IMR-90 (cell line): ENCODE measurements around the gene VDR. TPM values are rescaled to one million over a fixed set of nuclear protein-coding genes. Genes with fewer than 3 reads are reported as not detected.

Experiments
- ATAC-seq: fragments of 200-7000 bp; cut with Tn5 transposase; 2 replicates; pipeline ENCODE4 v1.9.1; 2020; ENCODE audit warnings: low read depth, mild to moderate bottlenecking, moderate library complexity
- BruUV-seq: library from RNA; stranded (reverse); fragments of 400-500 nt; replicated peaks from 2 replicates; lab custom pipeline; 2021; lab: Mats Ljungman, UMichigan
- CTCF ChIA-PET: fragments of 300-600 bp; formaldehyde crosslinking; extraction: SDS; loops from one replicate; lab custom pipeline; 2021; ENCODE audit warnings: antibody characterized with exemption; lab: Yijun Ruan, JAX
- POLR2A ChIA-PET: fragments of 300-600 bp; sonication (Branson Sonifier 250); formaldehyde crosslinking; loops from one replicate; lab custom pipeline; 2022; ENCODE audit warnings: antibody characterized with exemption; ENCODE audit not compliant: unreplicated experiment; lab: Charles Lee
- DNase-seq: peaks from one replicate; pipeline ENCODE4 v3.0.0; 2013
- H2AFZ ChIP-seq: replicated peaks from 2 replicates; pipeline ENCODE3; 2013; ENCODE audit warnings: low read length, mild to moderate bottlenecking; ENCODE audit not compliant: poor library complexity
- H2AK5ac ChIP-seq: 2 replicates; pipeline ENCODE4 v1.6.1; 2013; ENCODE audit warnings: low read depth, low read length, inconsistent platforms
- H2AK9ac ChIP-seq: replicated peaks from 2 replicates; pipeline ENCODE3; 2013; ENCODE audit warnings: mild to moderate bottlenecking, low read depth, low read length, moderate library complexity; ENCODE audit not compliant: poor library complexity
- H2BK120ac ChIP-seq: 2 replicates; pipeline ENCODE4 v1.6.1; 2013; ENCODE audit warnings: low read depth, low read length, inconsistent platforms
- H2BK15ac ChIP-seq: 3 replicates; pipeline ENCODE4 v1.6.1; 2013; ENCODE audit warnings: low read depth, low read length, inconsistent platforms
- H2BK20ac ChIP-seq: 2 replicates; pipeline ENCODE4 v1.6.1; 2013; ENCODE audit warnings: low read depth, mild to moderate bottlenecking, inconsistent platforms, low read length, moderate library complexity
- H2BK5ac ChIP-seq: 2 replicates; pipeline ENCODE4 v1.6.1; 2013; ENCODE audit warnings: mild to moderate bottlenecking, low read depth, low read length, inconsistent platforms; ENCODE audit not compliant: poor library complexity, severe bottlenecking
- H3K14ac ChIP-seq: replicated peaks from 2 replicates; pipeline ENCODE4 v1.6.1; 2013; ENCODE audit warnings: low read depth, low read length, inconsistent platforms
- H3K18ac ChIP-seq: 2 replicates; pipeline ENCODE4 v1.6.1; 2013; ENCODE audit warnings: low read depth, low read length, control low read depth
- H3K23ac ChIP-seq: 2 replicates; pipeline ENCODE4 v1.6.1; 2013; ENCODE audit warnings: low read depth, low read length, inconsistent platforms
- H3K27ac ChIP-seq: 2 replicates; pipeline ENCODE4 v1.5.1; 2013; ENCODE audit warnings: mild to moderate bottlenecking, control low read depth, low read length; ENCODE audit not compliant: insufficient read depth
- H3K27me3 ChIP-seq: 2 replicates; pipeline ENCODE4 v1.6.1; 2013; ENCODE audit warnings: low read length; ENCODE audit not compliant: control insufficient read depth, insufficient read depth
- H3K36me3 ChIP-seq: 2 replicates; pipeline ENCODE4 v1.6.1; 2013; ENCODE audit warnings: low read length, mixed read lengths; ENCODE audit not compliant: control insufficient read depth, insufficient read depth
- H3K4ac ChIP-seq: 2 replicates; pipeline ENCODE4 v1.6.1; 2013; ENCODE audit warnings: low read depth, low read length, inconsistent platforms
- H3K4me1 ChIP-seq: 2 replicates; pipeline ENCODE4 v1.6.1; 2013; ENCODE audit warnings: low read length, mixed read lengths; ENCODE audit not compliant: control insufficient read depth, insufficient read depth
- H3K4me2 ChIP-seq: 2 replicates; pipeline ENCODE4 v1.6.1; 2013; ENCODE audit warnings: low read depth, mild to moderate bottlenecking, control low read depth, low read length, moderate library complexity
- H3K4me3 ChIP-seq: 2 replicates; pipeline ENCODE4 v1.5.1; 2013; ENCODE audit warnings: low read depth, mild to moderate bottlenecking, control low read depth, low read length, moderate library complexity; ENCODE audit not compliant: insufficient read depth
- H3K56ac ChIP-seq: 2 replicates; pipeline ENCODE4 v1.6.1; 2013; ENCODE audit warnings: low read length, inconsistent platforms; ENCODE audit not compliant: insufficient read depth; ENCODE audit errors: extremely low read depth
- H3K79me1 ChIP-seq, 2 experiments: 2 replicates each; pipeline ENCODE4 v1.6.1; 2013; ENCODE audit warnings: low read length in 2 of 2, inconsistent platforms in 1 of 2, low read depth in 1 of 2
- H3K9ac ChIP-seq: 2 replicates; pipeline ENCODE4 v1.6.1; 2013; ENCODE audit warnings: low read depth, low read length, control low read depth
- H3K9me1 ChIP-seq: 2 replicates; pipeline ENCODE4 v1.6.1; 2013; ENCODE audit warnings: low read length, inconsistent platforms; ENCODE audit not compliant: insufficient read depth
- H3K9me3 ChIP-seq: 2 replicates; pipeline ENCODE4 v1.6.1; 2013; ENCODE audit warnings: low read length; ENCODE audit not compliant: control insufficient read depth, insufficient read depth
- H4K20me1 ChIP-seq: 2 replicates; pipeline ENCODE4 v1.6.1; 2013; ENCODE audit warnings: low read length, inconsistent platforms; ENCODE audit not compliant: insufficient read depth
- H4K5ac ChIP-seq: 2 replicates; pipeline ENCODE4 v1.6.1; 2013; ENCODE audit warnings: mild to moderate bottlenecking, low read depth, low read length, control low read depth
- H4K8ac ChIP-seq, 2 experiments: 2 replicates each; pipeline ENCODE4 v1.6.1; 2013; ENCODE audit warnings: low read depth in 2 of 2, low read length in 2 of 2, control low read depth in 1 of 2, inconsistent platforms in 1 of 2
- H4K91ac ChIP-seq: 2 replicates; pipeline ENCODE4 v1.6.1; 2013; ENCODE audit warnings: low read depth, low read length, inconsistent platforms; ENCODE audit not compliant: insufficient read depth
- BHLHE40 ChIP-seq: fragments of 150-350 bp; IDR thresholded peaks from 2 replicates; pipeline ENCODE4 v1.6.1; 2016; ENCODE audit warnings: mild to moderate bottlenecking, low read depth, low read length
- CEBPB ChIP-seq: IDR thresholded peaks from 2 replicates; pipeline ENCODE4 v1.6.1; 2012; ENCODE audit warnings: low read depth, low read length, improper control_type of control experiment
- CHD1 ChIP-seq: IDR thresholded peaks from 2 replicates; pipeline ENCODE4 v1.6.1; 2012; ENCODE audit warnings: low read depth, low read length, improper control_type of control experiment
- CTCF ChIP-seq: conservative IDR thresholded peaks from 2 replicates; pipeline ENCODE4 v1.5.1; 2012; ENCODE audit warnings: mild to moderate bottlenecking, low read depth, low read length, improper control_type of control experiment
- ELK1 ChIP-seq: fragments of 150-350 bp; IDR thresholded peaks from 2 replicates; pipeline ENCODE4 v1.6.1; 2016; ENCODE audit warnings: low read depth, mild to moderate bottlenecking, low read length, moderate library complexity, borderline replicate concordance
- FOS ChIP-seq: fragments of 150-350 bp; IDR thresholded peaks from 2 replicates; pipeline ENCODE4 v1.6.1; 2016; ENCODE audit warnings: low read depth, low read length
- MAFK ChIP-seq: IDR thresholded peaks from 2 replicates; pipeline ENCODE4 v1.6.1; 2012; ENCODE audit warnings: low read depth, low read length, improper control_type of control experiment
- MAZ ChIP-seq: IDR thresholded peaks from 2 replicates; pipeline ENCODE4 v1.6.1; 2012; ENCODE audit warnings: low read depth, mild to moderate bottlenecking, low read length, improper control_type of control experiment, moderate library complexity, borderline replicate concordance
- MXI1 ChIP-seq: IDR thresholded peaks from 2 replicates; pipeline ENCODE4 v1.6.1; 2012; ENCODE audit warnings: low read depth, mild to moderate bottlenecking, low read length, moderate library complexity, borderline replicate concordance
- POLR2A ChIP-seq: IDR thresholded peaks from 2 replicates; pipeline ENCODE4 v1.6.1; 2012; ENCODE audit warnings: mild to moderate bottlenecking, low read depth, low read length
- RAD21 ChIP-seq: IDR thresholded peaks from 2 replicates; pipeline ENCODE4 v1.6.1; 2012; ENCODE audit warnings: low read length, improper control_type of control experiment
- RCOR1 ChIP-seq: IDR thresholded peaks from 2 replicates; pipeline ENCODE4 v1.6.1; 2012; ENCODE audit warnings: mild to moderate bottlenecking, low read length, improper control_type of control experiment; ENCODE audit not compliant: insufficient replicate concordance
- RFX5 ChIP-seq: IDR thresholded peaks from 2 replicates; pipeline ENCODE4 v1.8.0; 2012; ENCODE audit warnings: low read depth, mild to moderate bottlenecking, low read length, moderate library complexity
- SMC3 ChIP-seq: fragments of 150-350 bp; IDR thresholded peaks from 2 replicates; pipeline ENCODE4 v1.6.1; 2016; ENCODE audit warnings: low read depth, mild to moderate bottlenecking, antibody characterized with exemption, low read length, moderate library complexity
- USF2 ChIP-seq: fragments of 150-350 bp; IDR thresholded peaks from 2 replicates; pipeline ENCODE4 v1.6.1; 2017; ENCODE audit warnings: mild to moderate bottlenecking, antibody characterized with exemption, low read length, low read depth
- WGBS, 2 experiments: methylation state at CpG; one replicate each; pipeline versions ENCODE4 v1.1.5 to v1.1.7; 2013; ENCODE audit warnings: missing lambda C conversion rate in 2 of 2; ENCODE audit not compliant: insufficient read length in 1 of 2; ENCODE audit errors: extremely low coverage in 2 of 2; 5-methylcytosine and 5-hydroxymethylcytosine counted together
- dilution Hi-C: fragments of 300-500 bp; cut with HindIII; formaldehyde crosslinking; loops from one replicate; pipeline ENCODE4 v1.14.3; 2018; ENCODE audit warnings: low sequenced_read_pairs; ENCODE audit not compliant: unreplicated experiment
- in situ Hi-C: fragments of 300-500 bp; cut with MboI; formaldehyde crosslinking; loops from 3 replicates; pipeline ENCODE4 v1.14.3; 2019; ENCODE audit warnings: low sequenced_read_pairs, inconsistent platforms, mixed read lengths
- intact Hi-C: fragments of 100-400 bp; cut with micrococcal nuclease; formaldehyde crosslinking; loops from 2 replicates; pipeline ENCODE4 v1.10.0; 2022
- polyA plus RNA-seq, 3 experiments: library from polyadenylated mRNA; depleted of rRNA; stranded (reverse); fragments of >200 nt; gene quantifications; 2 replicates each; pipeline ENCODE4 v1.2.3, GENCODE V29; 2012; ENCODE audit warnings: low replicate concordance in 1 of 3
- total RNA-seq: library from RNA; depleted of rRNA; stranded (reverse); fragments of >200 nt; gene quantifications from 2 replicates; pipeline ENCODE4 v1.2.3, GENCODE V29; 2012

The VDR gene
- total and polyA plus RNA-seq, 2 of the 4 experiments (the other 2 are of a cell fraction), result 5.4 to 8.5 TPM

- POLR2A ChIA-PET, result no interaction called here
- H3K4me2 ChIP-seq, result no peak overlapping the region
- TF ChIP-seq RAD21, result no peak
- no peak for TF ChIP-seq SMC3
- TF ChIP-seq FOS, result no peak
- no peak for TF ChIP-seq CEBPB
- no peak for TF ChIP-seq POLR2A
- TF ChIP-seq CHD1, result no peak
- no peak for TF ChIP-seq USF2
- no peak for TF ChIP-seq BHLHE40
- no peak for TF ChIP-seq MXI1
- no peak for TF ChIP-seq RFX5
- TF ChIP-seq ELK1, result no peak
- no peak for TF ChIP-seq MAFK
- TF ChIP-seq MAZ, result no peak
- no peak for TF ChIP-seq CTCF
- no peak for TF ChIP-seq RCOR1
Measured at GRCh38 chr12:47856721-47857575, 47.8 kb downstream of the VDR start.

More at GRCh38 chr12:47856721-47857575, 47.8 kb downstream of the VDR start:
- Histone ChIP-seq H4K5ac (no peak overlapping the region), H2AFZ (peak overlapping the region; percentile 28), H3K9me3 (no peaks in the 10 kb centered on the region), H3K9me1 (no peaks in the 10 kb centered on the region; the same call in 1 of the 2 replicates), H2AK9ac (no peak overlapping the region), H3K27ac (no peak overlapping the region), H3K4me1 (peaks cover 7% of the 10 kb centered on the region), H2BK120ac (no peak overlapping the region), H3K79me1 (no peaks in the 10 kb centered on the region), H2BK5ac (no peak overlapping the region), H3K4ac (no peak overlapping the region), H3K23ac (no peak overlapping the region), H3K27me3 (no peaks in the 10 kb centered on the region), H3K56ac (no peak overlapping the region), H4K91ac (no peak overlapping the region), H3K36me3 (peaks cover 7% of the 10 kb centered on the region), H3K9ac (no peak overlapping the region), H2AK5ac (no peak overlapping the region), H3K4me3 (no peak overlapping the region), H4K8ac (no peak overlapping the region), H2BK20ac (no peak overlapping the region), H3K18ac (no peak overlapping the region), H4K20me1 (no peaks in the 10 kb centered on the region), H3K14ac (no peak overlapping the region), H2BK15ac (no peak overlapping the region)
- dilution Hi-C loops (no loop called here), intact Hi-C loops (no loop called here), in situ Hi-C loops (no loop called here)
- WGBS, 2 experiments, result 88% methylated on average over 5 of the region's 17 CpGs; no CpG with 5 or more reads in 1 of the 2 experiments
- CTCF ChIA-PET, result no interaction called here
- no TSS peak for BruUV-seq
- no peak for DNase-seq
- ATAC-seq, result no peak
